ENCODE data around the gene COL6A2. TPM values are rescaled to one million over a fixed set of nuclear protein-coding genes. Genes with fewer than 3 reads are reported as not detected.
"Not testable (repeated sequence)": the region's sequence is repeated elsewhere in the genome, so short reads cannot be mapped to it uniquely, and the experiment has no call there.

COL6A2 gene
- total RNA-seq, 1 experiment from 2014 or later, result 480 TPM

GRCh38 chr21:46078978-46079351 is 18.9 kb upstream of the COL6A2 start:
- DNase-seq (ENCODE audit: low read depth), result no peak

GRCh38 chr21:46079352-46080170 is 18.4 kb upstream of the COL6A2 start:
- peak; percentile 94 for DNase-seq (ENCODE audit: low read depth)

DNA sequence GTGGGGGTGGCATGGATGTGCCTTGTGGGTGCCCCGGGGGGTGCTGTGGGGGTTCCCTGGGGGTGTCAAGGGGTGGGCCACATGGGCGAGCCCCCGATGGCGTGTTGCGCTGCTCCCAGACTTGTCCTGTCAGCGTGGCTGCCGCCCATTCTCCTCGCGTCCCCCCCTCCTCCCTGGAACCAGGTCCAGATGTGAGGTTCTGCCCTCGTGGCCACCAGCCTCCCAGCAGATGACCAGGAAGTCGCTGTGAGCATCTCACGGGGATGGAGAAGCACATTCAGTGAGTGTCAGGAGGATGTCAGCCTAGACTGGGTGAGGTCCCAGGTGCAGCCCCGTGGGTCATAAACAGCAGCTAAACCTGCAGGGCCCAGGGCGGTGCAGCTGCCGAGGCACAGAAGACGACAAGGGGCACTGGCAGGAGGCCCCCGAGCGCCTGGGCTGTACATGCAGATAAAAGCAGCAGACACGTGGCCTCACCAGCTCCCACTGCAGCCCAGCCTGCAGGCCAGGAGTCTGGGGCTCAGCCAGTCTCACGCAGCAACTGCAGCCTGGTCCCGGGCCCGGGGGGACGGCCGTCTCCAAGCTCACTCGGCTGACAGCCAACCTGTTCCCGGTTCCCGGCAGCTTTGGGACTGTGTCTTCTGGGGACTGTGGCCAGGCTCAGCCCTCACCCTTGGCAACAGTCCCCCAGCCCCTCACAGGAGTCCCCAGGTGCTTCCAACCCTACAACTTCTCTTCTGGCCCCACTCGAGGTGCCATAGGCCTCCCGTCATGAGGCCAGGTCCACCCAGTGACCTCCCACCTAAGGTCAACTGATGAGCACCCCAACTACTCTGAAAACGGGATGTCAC is 17.5 kb upstream of the COL6A2 start:
- DNase-seq (ENCODE audit: low read depth), result peak; percentile 20

DNA sequence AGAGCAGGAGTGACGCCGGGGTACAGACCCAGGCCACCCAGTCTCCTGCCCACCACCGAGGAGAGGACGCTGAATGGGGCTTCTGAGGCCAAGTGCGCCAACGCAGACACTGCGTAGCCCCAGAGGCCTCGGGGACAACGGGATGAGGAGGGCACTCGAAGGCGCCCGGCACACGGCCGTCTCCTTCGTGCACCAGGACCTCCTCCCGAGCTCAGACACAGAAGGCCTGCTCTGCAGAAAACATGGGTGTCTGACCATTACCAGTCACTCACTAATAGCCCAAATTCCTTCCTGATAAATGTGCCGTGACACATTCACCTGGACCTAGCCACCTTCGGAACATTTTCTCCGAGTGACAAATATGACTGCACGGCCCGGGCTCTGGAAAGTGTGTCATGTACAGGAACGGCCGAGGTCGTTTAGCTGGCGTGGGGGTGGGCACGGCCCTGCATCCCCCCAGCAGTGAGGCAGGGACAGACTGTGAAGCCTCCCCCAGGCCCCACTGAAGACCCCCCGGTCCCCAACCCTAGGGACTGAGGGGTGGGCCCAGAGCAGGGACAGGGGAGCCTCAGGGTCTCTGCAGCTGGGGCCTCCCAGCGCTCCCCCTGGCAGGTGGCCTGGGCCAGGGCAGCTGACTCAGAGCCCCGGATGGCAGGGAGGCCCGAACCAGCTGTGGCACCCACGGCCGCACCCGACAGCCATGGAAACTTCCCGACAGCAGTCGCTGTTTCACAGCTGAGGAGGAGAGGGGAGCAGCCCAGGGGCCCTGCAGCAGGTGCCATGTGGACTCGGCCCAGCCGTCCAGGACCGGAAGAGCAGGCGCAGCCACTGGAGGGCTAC is 16.7 kb upstream of the COL6A2 start:
- peak; percentile 43 for DNase-seq (ENCODE audit: low read depth)

DNA sequence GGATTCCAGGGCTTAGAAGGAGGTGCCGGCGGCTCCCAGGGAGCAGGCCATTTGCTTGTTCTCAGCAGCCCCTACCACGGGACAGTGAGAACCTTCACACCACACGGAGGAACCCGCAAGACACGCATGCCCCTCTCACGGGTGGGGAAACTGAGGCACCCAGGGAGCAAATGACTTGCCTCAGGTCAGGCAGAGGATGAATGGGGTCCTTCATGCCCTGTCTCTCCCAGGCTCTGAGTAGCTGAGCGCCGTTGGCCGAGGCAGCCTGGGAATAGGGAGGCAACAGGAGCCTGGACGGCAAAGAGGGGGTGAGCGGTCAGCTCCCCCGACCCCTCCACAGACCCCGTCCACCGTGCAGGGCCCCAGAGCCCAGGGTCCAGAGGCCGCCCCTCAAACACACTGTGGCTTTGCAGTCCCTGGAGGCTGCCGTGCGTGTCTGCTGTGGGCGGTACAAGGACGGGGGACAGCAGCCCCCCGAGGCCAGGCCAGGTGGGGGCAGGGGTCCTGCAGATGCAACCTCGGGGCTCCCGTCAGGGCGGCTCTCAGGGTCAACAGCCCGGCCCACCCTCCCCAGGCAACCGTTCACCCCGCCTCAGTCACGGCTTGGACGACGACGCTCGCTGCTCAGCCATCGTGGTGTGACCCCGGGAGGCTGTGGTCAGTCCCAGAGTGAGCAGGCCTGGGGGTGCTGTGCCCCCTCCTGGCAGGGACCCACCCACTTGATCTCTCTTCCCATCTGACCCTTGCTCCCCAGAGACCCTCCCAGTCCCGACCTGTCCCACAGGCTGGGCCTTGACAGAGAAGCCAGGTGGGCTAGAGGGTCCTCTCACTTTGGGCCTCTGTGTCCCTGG is 15.8 kb upstream of the COL6A2 start:
- DNase-seq (ENCODE audit: low read depth), result no peak

DNA sequence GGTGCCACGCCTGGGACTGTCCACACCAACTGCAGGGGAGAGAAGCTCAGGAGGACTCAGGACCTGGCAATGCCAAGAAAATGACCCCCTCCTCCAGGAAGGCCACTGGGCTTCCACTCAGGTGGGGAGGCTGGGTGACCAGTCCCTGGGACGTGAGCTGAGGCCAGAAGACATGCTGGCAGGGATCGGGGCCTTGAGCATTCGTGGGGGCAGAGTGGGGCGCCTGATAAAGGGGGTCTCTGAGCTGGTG is 15.3 kb upstream of the COL6A2 start:
- DNase-seq (ENCODE audit: low read depth), result no peak

- no peak for DNase-seq (ENCODE audit: low read depth)
These were observed 14.7 kb upstream of the COL6A2 start for GRCh38 chr21:46082963-46083790.

- DNase-seq (ENCODE audit: low read depth), result no peak
These were observed 13.9 kb upstream of the COL6A2 start for GRCh38 chr21:46083791-46084561.

GRCh38 chr21:46084709-46085108 is 13.2 kb upstream of the COL6A2 start:
- DNase-seq (ENCODE audit: low read depth), result no peak

- not testable (repeated sequence) for DNase-seq (ENCODE audit: low read depth)
These were observed 12.7 kb upstream of the COL6A2 start for GRCh38 chr21:46085259-46085658.

DNA sequence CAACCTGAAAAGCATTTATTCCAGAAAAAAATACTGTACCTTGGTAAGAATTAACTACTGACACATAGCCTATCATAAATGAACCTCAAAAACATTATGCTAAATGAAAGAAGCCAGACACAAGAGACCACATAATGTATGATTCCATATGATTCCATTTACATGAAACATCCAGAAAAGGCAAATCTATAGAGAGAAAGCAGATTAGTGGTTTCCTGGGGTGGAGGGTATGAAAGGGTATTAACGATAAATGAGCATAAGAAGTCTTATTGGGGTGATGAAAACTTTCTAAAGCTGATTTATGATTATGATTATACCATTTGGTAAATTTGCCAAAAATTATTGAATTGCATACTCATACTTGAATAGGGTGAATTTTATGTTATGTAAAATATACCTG is 10.3 kb upstream of the COL6A2 start:
- DNase-seq (ENCODE audit: low read depth), result no peak

DNA sequence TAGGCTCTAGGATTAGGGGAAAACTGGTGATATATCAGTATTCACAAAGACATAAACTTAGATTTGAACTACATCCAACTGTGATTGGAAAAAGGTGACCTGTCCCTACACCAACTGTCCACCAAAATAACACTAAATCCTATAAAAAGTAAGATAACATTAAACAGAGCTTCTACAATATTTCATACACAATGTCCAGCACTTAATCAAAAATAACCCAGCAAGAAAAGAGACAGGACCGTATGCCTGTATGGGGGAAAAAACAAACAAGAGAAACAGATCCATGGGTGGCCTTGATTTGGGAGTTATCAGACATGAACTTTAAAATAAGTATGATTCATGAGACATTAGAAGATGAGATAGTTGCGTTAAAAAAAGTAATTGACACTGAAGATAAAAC is 9.7 kb upstream of the COL6A2 start:
- DNase-seq (ENCODE audit: low read depth), result no peak

- DNase-seq (ENCODE audit: low read depth), result no peak
These were observed 8.6 kb upstream of the COL6A2 start for GRCh38 chr21:46089285-46089684.

DNA sequence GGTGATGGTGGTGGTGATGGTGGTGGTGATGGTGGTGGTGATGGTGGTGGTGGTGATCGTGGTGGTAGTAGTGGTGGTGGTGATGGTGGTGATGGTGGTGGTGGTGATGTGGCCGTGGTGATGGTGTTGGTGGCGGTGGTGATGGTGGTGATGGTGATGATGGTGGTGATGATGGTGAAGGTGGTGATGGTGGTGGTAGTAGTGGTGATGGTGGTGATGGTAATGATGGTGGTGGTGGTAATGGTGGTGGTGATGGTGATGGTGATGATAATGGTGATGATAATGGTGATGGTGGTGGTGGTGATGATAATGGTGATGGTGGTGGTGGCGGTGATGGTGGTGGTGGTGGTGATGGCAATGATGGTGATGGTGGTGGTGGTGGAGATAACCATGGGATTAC is 6.8 kb upstream of the COL6A2 start:
- DNase-seq (ENCODE audit: low read depth), result no peak

DNA sequence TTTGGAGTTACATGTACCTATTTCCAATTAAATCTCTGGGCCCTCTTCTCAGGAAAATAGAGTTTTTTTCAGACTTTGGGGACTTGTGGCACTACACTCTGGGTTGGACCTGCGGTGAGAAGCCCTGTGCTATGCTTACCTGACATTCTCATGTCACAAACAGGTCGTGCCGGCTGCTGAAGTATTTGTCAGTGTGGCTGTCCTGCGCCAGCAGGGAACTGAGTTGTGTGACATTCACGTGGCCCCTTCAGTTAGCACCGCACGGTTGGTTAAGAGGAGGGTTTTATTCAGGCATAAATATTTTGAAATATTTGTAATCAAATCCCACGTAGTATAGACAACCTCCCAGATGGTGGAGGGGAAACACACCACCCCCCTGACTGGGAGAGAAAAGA is 6.3 kb upstream of the COL6A2 start:
- no peak for DNase-seq (ENCODE audit: low read depth)

DNA sequence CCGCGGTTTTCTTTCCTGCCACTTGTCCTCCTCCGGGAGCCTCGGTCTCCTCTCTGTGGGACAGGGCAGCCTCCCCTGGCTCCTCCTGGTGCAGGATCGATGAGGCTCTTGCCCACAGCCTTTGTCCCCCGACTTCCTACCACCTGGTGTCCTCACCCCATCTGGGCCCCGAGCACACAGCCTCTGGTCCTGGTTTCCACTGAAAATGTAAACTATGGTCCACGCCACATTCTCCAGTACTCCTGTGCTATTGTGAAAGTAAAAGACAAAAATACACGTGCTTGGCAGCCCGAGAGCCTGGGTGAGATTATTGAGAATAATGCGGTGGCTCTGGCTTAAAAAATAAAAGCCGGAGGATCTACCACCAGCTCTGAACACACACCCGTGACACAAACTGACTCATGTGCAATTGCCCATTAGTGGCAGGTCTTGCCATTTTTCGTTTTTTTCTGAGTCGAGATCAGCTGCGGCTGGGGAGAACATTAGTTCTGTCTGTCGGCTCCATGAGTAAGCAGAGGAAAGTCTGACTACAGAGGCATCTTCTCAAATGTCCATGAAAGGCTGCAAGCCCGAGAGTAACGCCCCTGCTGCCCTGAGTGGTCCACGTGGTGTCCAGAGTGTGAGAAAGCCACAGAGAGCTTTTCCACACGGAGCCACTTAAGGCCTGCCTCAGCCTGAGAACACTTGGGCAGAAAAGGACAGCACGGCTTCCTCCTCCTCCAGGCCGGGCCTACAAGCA is 5.7 kb upstream of the COL6A2 start:
- peak; percentile 95 for DNase-seq (ENCODE audit: low read depth)

- DNase-seq (ENCODE audit: low read depth), result no peak
These were observed 4.9 kb upstream of the COL6A2 start for GRCh38 chr21:46092811-46093667.

Data from Daoy (cell line).